ENCODE data around the gene PCDH1. TPM values are rescaled to one million over a fixed set of nuclear protein-coding genes. Genes with fewer than 3 reads are reported as not detected.

The PCDH1 gene
- total and polyA plus RNA-seq, 7 donors: 8.6 to 47.2 (median 13.2) TPM

GRCh38 chr5:141853895-141854626, 24.1 kb downstream of the PCDH1 start:
- Histone ChIP-seq H3K9me3 (no peaks in the 10 kb centered on the region), H3K4me3 (no peak overlapping the region), H3K27me3 (no peaks in the 10 kb centered on the region), H3K4me1 (peaks cover 0 to 10% (median 5%) of the 10 kb centered on the region in 4 donors), H3K27ac (no peak overlapping the region), H3K36me3 (no peaks in the 10 kb centered on the region)
- DNase-seq: no peak
- intact Hi-C loops (cut with DNase I): no loop called here
- WGBS, 2 donors: 83 to 87% methylated on average over 33 of the region's 33 CpGs
- TF ChIP-seq POLR2AphosphoS5 (IDR thresholded peaks at IDR 0.05) (no peak), EP300 (IDR thresholded peaks at IDR 0.05) (no peak), POLR2A (IDR thresholded peaks at IDR 0.05) (no peak), CTCF (IDR thresholded peaks at IDR 0.05) (no peak)

- no peaks in the 10 kb centered on the region for H3K27me3 ChIP-seq
- H3K9me3 ChIP-seq: no peaks in the 10 kb centered on the region
- no peak overlapping the region for H3K4me3 ChIP-seq
- no peak for DNase-seq
- WGBS, 2 donors: 72 to 80% methylated on average over 3 of the region's 3 CpGs
- TF ChIP-seq EP300 (IDR thresholded peaks at IDR 0.05) (no peak), POLR2A (IDR thresholded peaks at IDR 0.05) (no peak), POLR2AphosphoS5 (IDR thresholded peaks at IDR 0.05) (no peak)
- H3K4me1 ChIP-seq: peaks cover 0 to 16% (median 11%) of the 10 kb centered on the region in 4 donors
- H3K36me3 ChIP-seq: no peaks in the 10 kb centered on the region
- intact Hi-C loops (cut with DNase I): no loop called here
- no peak overlapping the region for H3K27ac ChIP-seq
Observed at GRCh38 chr5:141852448-141852847, 25.8 kb downstream of the PCDH1 start.

- Histone ChIP-seq H3K4me3 (no peak overlapping the region), H3K4me1 (peaks cover 0 to 16% (median 11%) of the 10 kb centered on the region in 4 donors), H3K27me3 (no peaks in the 10 kb centered on the region), H3K36me3 (no peaks in the 10 kb centered on the region), H3K9me3 (no peaks in the 10 kb centered on the region), H3K27ac (peak overlapping the region; percentile 85 to 93 (median 90))
- TF ChIP-seq EP300 (IDR thresholded peaks at IDR 0.05) (no peak), POLR2AphosphoS5 (IDR thresholded peaks at IDR 0.05) (no peak), CTCF (IDR thresholded peaks at IDR 0.05) (no peak), POLR2A (IDR thresholded peaks at IDR 0.05) (no peak)
- 86 to 88% methylated on average over 10 of the region's 10 CpGs for WGBS, 2 donors
- intact Hi-C loops (cut with DNase I): no loop called here
- DNase-seq: no peak
Observed at GRCh38 chr5:141851195-141851874, 26.9 kb downstream of the PCDH1 start.

- Histone ChIP-seq H3K27me3 (peaks cover 0 to under 1% (median 0%) of the 10 kb centered on the region in 3 donors), H3K9me3 (no peaks in the 10 kb centered on the region), H3K27ac (peak overlapping the region; percentile 85 to 93 (median 90)), H3K36me3 (no peaks in the 10 kb centered on the region), H3K4me1 (peaks cover 0 to 16% (median 11%) of the 10 kb centered on the region in 4 donors), H3K4me3 (peak overlapping the region; percentile 59 to 78 (median 66))
- TF ChIP-seq POLR2A (IDR thresholded peaks at IDR 0.05) (no peak), POLR2AphosphoS5 (IDR thresholded peaks at IDR 0.05) (no peak), EP300 (IDR thresholded peaks at IDR 0.05) (no peak), CTCF (IDR thresholded peaks at IDR 0.05) (no peak)
- 16 to 25% methylated on average over 10 of the region's 10 CpGs for WGBS, 2 donors
- DNase-seq: no peak
- intact Hi-C loops (cut with DNase I): no loop called here
Observed at GRCh38 chr5:141850786-141851185, 27.4 kb downstream of the PCDH1 start.

GRCh38 chr5:141850244-141850768, 27.9 kb downstream of the PCDH1 start:
- Histone ChIP-seq H3K27ac (peak overlapping the region; percentile 85 to 93 (median 90)), H3K36me3 (no peaks in the 10 kb centered on the region), H3K9me3 (no peaks in the 10 kb centered on the region), H3K27me3 (peaks cover 0 to 6% (median 0%) of the 10 kb centered on the region in 3 donors), H3K4me1 (peaks cover 0 to 16% (median 11%) of the 10 kb centered on the region in 4 donors), H3K4me3 (peak overlapping the region; percentile 59 to 78 (median 66))
- TF ChIP-seq CTCF (IDR thresholded peaks at IDR 0.05) (no peak), POLR2A (IDR thresholded peaks at IDR 0.05) (no peak), EP300 (IDR thresholded peaks at IDR 0.05) (no peak), POLR2AphosphoS5 (IDR thresholded peaks at IDR 0.05) (no peak)
- WGBS, 2 donors: 1% methylated on average over 36 of the region's 36 CpGs
- no peak for DNase-seq
- intact Hi-C loops (cut with DNase I): no loop called here
